Osteocyte (in vitro differentiated cells): Measurements from ENCODE around the gene CSTF2T. TPM values are rescaled to one million over a fixed set of nuclear protein-coding genes. Genes with fewer than 3 reads are reported as not detected.

Source experiments
- DNase-seq: peaks from one replicate; pipeline ENCODE4 v3.0.0; 2021; ENCODE audit warnings: mixed read lengths; ENCODE audit not compliant: unreplicated experiment; ENCODE audit errors: extremely low spot score
- H3K27ac Mint-ChIP-seq: one replicate; pipeline ENCODE4 v1.8.0; 2021; ENCODE audit warnings: mild to moderate bottlenecking, mixed read lengths; ENCODE audit not compliant: unreplicated experiment
- H3K27me3 Mint-ChIP-seq: one replicate; pipeline ENCODE4 v1.8.0; 2021; ENCODE audit warnings: mixed read lengths; ENCODE audit not compliant: unreplicated experiment
- H3K36me3 Mint-ChIP-seq: one replicate; pipeline ENCODE4 v1.8.0; 2021; ENCODE audit warnings: mixed read lengths; ENCODE audit not compliant: unreplicated experiment
- H3K4me1 Mint-ChIP-seq: one replicate; pipeline ENCODE4 v1.8.0; 2021; ENCODE audit warnings: mixed read lengths; ENCODE audit not compliant: unreplicated experiment
- H3K4me3 Mint-ChIP-seq: one replicate; pipeline ENCODE4 v1.8.0; 2021; ENCODE audit warnings: mild to moderate bottlenecking, moderate library complexity, mixed read lengths; ENCODE audit not compliant: unreplicated experiment
- H3K9me3 Mint-ChIP-seq: one replicate; pipeline ENCODE4 v1.8.0; 2021; ENCODE audit warnings: mixed read lengths; ENCODE audit not compliant: unreplicated experiment
- CTCF ChIP-seq: fragments of 200-600 bp; sonication (generic); IDR thresholded peaks from 2 replicates; pipeline ENCODE4 v1.5.0; 2021; ENCODE audit warnings: antibody characterized with exemption, mild to moderate bottlenecking, moderate library complexity
- total RNA-seq: library from RNA; stranded (reverse); gene quantifications from 2 replicates; pipeline ENCODE4 v1.2.1, GENCODE V29; 2021

CSTF2T gene
- total RNA-seq, 1 donor from 2014 or later, result 23.9 TPM

GRCh38 chr10:51718804-51719291, 19.5 kb upstream of the CSTF2T start:
- DNase-seq, result no peak
- TF ChIP-seq CTCF, result no peak
- no peaks in the 10 kb centered on the region for H3K36me3 Mint-ChIP-seq
- H3K4me1 Mint-ChIP-seq, result peaks cover 3% of the 10 kb centered on the region
- no peaks in the 10 kb centered on the region for H3K27me3 Mint-ChIP-seq
- H3K4me3 Mint-ChIP-seq, result no peak overlapping the region
- no peak overlapping the region for H3K27ac Mint-ChIP-seq
- no peaks in the 10 kb centered on the region for H3K9me3 Mint-ChIP-seq

- no peak for TF ChIP-seq CTCF
- no peaks in the 10 kb centered on the region for H3K36me3 Mint-ChIP-seq
- no peak for DNase-seq
- no peak overlapping the region for H3K27ac Mint-ChIP-seq
- H3K27me3 Mint-ChIP-seq, result no peaks in the 10 kb centered on the region
- no peak overlapping the region for H3K4me3 Mint-ChIP-seq
- no peaks in the 10 kb centered on the region for H3K9me3 Mint-ChIP-seq
- H3K4me1 Mint-ChIP-seq, result peaks cover 3% of the 10 kb centered on the region
Measured at GRCh38 chr10:51716981-51717380, 17.6 kb upstream of the CSTF2T start.

GRCh38 chr10:51711519-51711891, 12.1 kb upstream of the CSTF2T start:
- no peaks in the 10 kb centered on the region for H3K4me1 Mint-ChIP-seq
- H3K27ac Mint-ChIP-seq, result no peak overlapping the region
- no peak overlapping the region for H3K4me3 Mint-ChIP-seq
- H3K27me3 Mint-ChIP-seq, result no peaks in the 10 kb centered on the region
- H3K9me3 Mint-ChIP-seq, result no peaks in the 10 kb centered on the region
- no peak for DNase-seq
- H3K36me3 Mint-ChIP-seq, result no peaks in the 10 kb centered on the region
- TF ChIP-seq CTCF, result no peak

- no peak for DNase-seq
- TF ChIP-seq CTCF, result no peak
- H3K27me3 Mint-ChIP-seq, result peaks cover 4% of the 10 kb centered on the region
- no peak overlapping the region for H3K4me3 Mint-ChIP-seq
- H3K27ac Mint-ChIP-seq, result no peak overlapping the region
- H3K9me3 Mint-ChIP-seq, result no peaks in the 10 kb centered on the region
- H3K4me1 Mint-ChIP-seq, result no peaks in the 10 kb centered on the region
- no peaks in the 10 kb centered on the region for H3K36me3 Mint-ChIP-seq
Measured at GRCh38 chr10:51709324-51709972, 10.1 kb upstream of the CSTF2T start.

- Mint-ChIP-seq H3K4me1 (no peaks in the 10 kb centered on the region), H3K27ac (no peak overlapping the region), H3K36me3 (no peaks in the 10 kb centered on the region), H3K9me3 (no peaks in the 10 kb centered on the region), H3K4me3 (no peak overlapping the region), H3K27me3 (peaks cover 6% of the 10 kb centered on the region)
- DNase-seq, result no peak
- no peak for TF ChIP-seq CTCF
Measured at GRCh38 chr10:51708609-51709008, 9.2 kb upstream of the CSTF2T start.
